ENCODE data around the gene THAP4.

DNA sequence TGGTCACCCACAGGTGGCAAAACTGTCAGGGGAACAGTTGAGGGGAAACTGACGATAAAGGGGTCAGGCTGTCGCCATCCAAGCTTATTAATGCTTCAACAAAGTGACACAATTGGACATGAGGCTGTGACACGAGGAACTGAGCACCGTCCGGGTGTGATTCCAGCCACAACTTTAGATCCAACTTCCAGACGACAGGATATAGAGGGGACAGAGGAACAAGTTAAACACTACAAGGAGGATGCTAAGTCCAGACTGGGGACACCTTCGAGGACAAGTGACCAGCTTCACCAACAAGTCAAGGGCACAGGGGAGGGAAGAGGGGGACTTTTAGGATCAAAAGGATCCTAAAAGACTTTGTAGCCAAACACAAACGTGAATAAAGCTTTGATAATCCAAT lies 54.6 kb downstream of the THAP4 start:
- TF ChIP-seq, protein P1, sequence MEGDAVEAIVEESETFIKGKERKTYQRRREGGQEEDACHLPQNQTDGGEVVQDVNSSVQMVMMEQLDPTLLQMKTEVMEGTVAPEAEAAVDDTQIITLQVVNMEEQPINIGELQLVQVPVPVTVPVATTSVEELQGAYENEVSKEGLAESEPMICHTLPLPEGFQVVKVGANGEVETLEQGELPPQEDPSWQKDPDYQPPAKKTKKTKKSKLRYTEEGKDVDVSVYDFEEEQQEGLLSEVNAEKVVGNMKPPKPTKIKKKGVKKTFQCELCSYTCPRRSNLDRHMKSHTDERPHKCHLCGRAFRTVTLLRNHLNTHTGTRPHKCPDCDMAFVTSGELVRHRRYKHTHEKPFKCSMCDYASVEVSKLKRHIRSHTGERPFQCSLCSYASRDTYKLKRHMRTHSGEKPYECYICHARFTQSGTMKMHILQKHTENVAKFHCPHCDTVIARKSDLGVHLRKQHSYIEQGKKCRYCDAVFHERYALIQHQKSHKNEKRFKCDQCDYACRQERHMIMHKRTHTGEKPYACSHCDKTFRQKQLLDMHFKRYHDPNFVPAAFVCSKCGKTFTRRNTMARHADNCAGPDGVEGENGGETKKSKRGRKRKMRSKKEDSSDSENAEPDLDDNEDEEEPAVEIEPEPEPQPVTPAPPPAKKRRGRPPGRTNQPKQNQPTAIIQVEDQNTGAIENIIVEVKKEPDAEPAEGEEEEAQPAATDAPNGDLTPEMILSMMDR (conservative IDR thresholded peaks at IDR 0.05) = no peak
- no peak for TF ChIP-seq EZH2 (IDR thresholded peaks at IDR 0.05; ENCODE audit: low read depth)

Measured in PC-9 (cell line).